ENCODE measurements around the gene NBEAL1. TPM values are rescaled to one million over a fixed set of nuclear protein-coding genes. Genes with fewer than 3 reads are reported as not detected.

The NBEAL1 gene
- total and polyA plus RNA-seq, 2 experiments from 2014 or later, result 13.3 to 21.8 TPM

- ATAC-seq (no peak), DNase-seq (ENCODE audit: low spot score) (no peak)
- Mint-ChIP-seq H3K36me3 (ENCODE audit: low read depth) (peaks cover 4% of the 10 kb centered on the region; the same call in 2 of the 3 replicates), H3K27me3 (ENCODE audit: insufficient read depth, low read depth, poor library complexity) (no peaks in the 10 kb centered on the region), H3K9me3 (peaks cover 4% of the 10 kb centered on the region; the same call in 1 of the 3 replicates), H3K4me1 (peaks cover 6% of the 10 kb centered on the region; the same call in 2 of the 3 replicates), H3K27ac (peak overlapping the region; percentile 10; the same call in 1 of the 2 replicates), H3K4me3 (no peak overlapping the region)
- Histone ChIP-seq H3K27ac (ENCODE audit: low read depth) (no peak overlapping the region), H3K79me2 (replicated peaks; ENCODE audit: insufficient read depth) (no peaks in the 10 kb centered on the region), H2AFZ (no peak overlapping the region), H3K27me3 (ENCODE audit: insufficient read depth) (no peaks in the 10 kb centered on the region), H4K20me1 (replicated peaks; ENCODE audit: insufficient read depth) (no peaks in the 10 kb centered on the region), H3K9me2 (ENCODE audit: insufficient read depth) (no peaks in the 10 kb centered on the region), H3K4me2 (no peak overlapping the region), H3K4me1 (ENCODE audit: insufficient read depth) (no peaks in the 10 kb centered on the region), H3K4me3 (no peak overlapping the region), H3F3A (replicated peaks; ENCODE audit: low read depth) (no peaks in the 10 kb centered on the region), H3K36me3 (ENCODE audit: insufficient read depth) (no peaks in the 10 kb centered on the region)
- TF ChIP-seq EZH2phosphoT487 (IDR thresholded peaks at IDR 0.05; ENCODE audit: unreplicated experiment) (no peak), CREB1 (CRISPR knock-in tag; IDR thresholded peaks at IDR 0.05; ENCODE audit: low read depth) (no peak), ZNF114 (CRISPR knock-in tag; IDR thresholded peaks at IDR 0.05) (no peak)
- TF ChIP-seq, protein P1, sequence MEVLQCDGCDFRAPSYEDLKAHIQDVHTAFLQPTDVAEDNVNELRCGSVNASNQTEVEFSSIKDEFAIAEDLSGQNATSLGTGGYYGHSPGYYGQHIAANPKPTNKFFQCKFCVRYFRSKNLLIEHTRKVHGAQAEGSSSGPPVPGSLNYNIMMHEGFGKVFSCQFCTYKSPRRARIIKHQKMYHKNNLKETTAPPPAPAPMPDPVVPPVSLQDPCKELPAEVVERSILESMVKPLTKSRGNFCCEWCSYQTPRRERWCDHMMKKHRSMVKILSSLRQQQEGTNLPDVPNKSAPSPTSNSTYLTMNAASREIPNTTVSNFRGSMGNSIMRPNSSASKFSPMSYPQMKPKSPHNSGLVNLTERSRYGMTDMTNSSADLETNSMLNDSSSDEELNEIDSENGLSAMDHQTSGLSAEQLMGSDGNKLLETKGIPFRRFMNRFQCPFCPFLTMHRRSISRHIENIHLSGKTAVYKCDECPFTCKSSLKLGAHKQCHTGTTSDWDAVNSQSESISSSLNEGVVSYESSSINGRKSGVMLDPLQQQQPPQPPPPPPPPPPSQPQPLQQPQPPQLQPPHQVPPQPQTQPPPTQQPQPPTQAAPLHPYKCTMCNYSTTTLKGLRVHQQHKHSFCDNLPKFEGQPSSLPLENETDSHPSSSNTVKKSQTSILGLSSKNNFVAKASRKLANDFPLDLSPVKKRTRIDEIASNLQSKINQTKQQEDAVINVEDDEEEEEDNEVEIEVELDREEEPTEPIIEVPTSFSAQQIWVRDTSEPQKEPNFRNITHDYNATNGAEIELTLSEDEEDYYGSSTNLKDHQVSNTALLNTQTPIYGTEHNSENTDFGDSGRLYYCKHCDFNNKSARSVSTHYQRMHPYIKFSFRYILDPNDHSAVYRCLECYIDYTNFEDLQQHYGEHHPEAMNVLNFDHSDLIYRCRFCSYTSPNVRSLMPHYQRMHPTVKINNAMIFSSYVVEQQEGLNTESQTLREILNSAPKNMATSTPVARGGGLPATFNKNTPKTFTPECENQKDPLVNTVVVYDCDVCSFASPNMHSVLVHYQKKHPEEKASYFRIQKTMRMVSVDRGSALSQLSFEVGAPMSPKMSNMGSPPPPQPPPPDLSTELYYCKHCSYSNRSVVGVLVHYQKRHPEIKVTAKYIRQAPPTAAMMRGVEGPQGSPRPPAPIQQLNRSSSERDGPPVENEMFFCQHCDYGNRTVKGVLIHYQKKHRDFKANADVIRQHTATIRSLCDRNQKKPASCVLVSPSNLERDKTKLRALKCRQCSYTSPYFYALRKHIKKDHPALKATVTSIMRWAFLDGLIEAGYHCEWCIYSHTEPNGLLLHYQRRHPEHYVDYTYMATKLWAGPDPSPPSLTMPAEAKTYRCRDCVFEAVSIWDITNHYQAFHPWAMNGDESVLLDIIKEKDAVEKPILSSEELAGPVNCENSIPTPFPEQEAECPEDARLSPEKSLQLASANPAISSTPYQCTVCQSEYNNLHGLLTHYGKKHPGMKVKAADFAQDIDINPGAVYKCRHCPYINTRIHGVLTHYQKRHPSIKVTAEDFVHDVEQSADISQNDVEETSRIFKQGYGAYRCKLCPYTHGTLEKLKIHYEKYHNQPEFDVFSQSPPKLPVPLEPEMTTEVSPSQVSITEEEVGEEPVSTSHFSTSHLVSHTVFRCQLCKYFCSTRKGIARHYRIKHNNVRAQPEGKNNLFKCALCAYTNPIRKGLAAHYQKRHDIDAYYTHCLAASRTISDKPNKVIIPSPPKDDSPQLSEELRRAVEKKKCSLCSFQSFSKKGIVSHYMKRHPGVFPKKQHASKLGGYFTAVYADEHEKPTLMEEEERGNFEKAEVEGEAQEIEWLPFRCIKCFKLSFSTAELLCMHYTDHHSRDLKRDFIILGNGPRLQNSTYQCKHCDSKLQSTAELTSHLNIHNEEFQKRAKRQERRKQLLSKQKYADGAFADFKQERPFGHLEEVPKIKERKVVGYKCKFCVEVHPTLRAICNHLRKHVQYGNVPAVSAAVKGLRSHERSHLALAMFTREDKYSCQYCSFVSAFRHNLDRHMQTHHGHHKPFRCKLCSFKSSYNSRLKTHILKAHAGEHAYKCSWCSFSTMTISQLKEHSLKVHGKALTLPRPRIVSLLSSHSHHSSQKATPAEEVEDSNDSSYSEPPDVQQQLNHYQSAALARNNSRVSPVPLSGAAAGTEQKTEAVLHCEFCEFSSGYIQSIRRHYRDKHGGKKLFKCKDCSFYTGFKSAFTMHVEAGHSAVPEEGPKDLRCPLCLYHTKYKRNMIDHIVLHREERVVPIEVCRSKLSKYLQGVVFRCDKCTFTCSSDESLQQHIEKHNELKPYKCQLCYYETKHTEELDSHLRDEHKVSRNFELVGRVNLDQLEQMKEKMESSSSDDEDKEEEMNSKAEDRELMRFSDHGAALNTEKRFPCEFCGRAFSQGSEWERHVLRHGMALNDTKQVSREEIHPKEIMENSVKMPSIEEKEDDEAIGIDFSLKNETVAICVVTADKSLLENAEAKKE (CRISPR knock-in tag; IDR thresholded peaks at IDR 0.05), result no peak
Measured at GRCh38 chr2:203035879-203036470, 21.3 kb downstream of the NBEAL1 start.

- Mint-ChIP-seq H3K4me3 (no peak overlapping the region), H3K36me3 (ENCODE audit: low read depth) (peaks cover 5% of the 10 kb centered on the region; the same call in 2 of the 3 replicates), H3K27ac (no peak overlapping the region), H3K9me3 (peaks cover 3% of the 10 kb centered on the region; the same call in 1 of the 3 replicates), H3K4me1 (peaks cover 6% of the 10 kb centered on the region; the same call in 2 of the 3 replicates), H3K27me3 (ENCODE audit: insufficient read depth, low read depth, poor library complexity) (no peaks in the 10 kb centered on the region)
- Histone ChIP-seq H3K4me2 (no peak overlapping the region), H2AFZ (no peak overlapping the region), H3K9me2 (ENCODE audit: insufficient read depth) (no peaks in the 10 kb centered on the region), H3K27me3 (ENCODE audit: insufficient read depth) (no peaks in the 10 kb centered on the region), H3K4me1 (ENCODE audit: insufficient read depth) (no peaks in the 10 kb centered on the region), H3K79me2 (replicated peaks; ENCODE audit: insufficient read depth) (no peaks in the 10 kb centered on the region), H3K36me3 (ENCODE audit: insufficient read depth) (no peaks in the 10 kb centered on the region), H3K27ac (ENCODE audit: low read depth) (no peak overlapping the region), H3F3A (replicated peaks; ENCODE audit: low read depth) (no peaks in the 10 kb centered on the region), H3K4me3 (no peak overlapping the region), H4K20me1 (replicated peaks; ENCODE audit: insufficient read depth) (no peaks in the 10 kb centered on the region)
- DNase-seq (ENCODE audit: low spot score) (no peak), ATAC-seq (no peak)
- TF ChIP-seq, protein P2, sequence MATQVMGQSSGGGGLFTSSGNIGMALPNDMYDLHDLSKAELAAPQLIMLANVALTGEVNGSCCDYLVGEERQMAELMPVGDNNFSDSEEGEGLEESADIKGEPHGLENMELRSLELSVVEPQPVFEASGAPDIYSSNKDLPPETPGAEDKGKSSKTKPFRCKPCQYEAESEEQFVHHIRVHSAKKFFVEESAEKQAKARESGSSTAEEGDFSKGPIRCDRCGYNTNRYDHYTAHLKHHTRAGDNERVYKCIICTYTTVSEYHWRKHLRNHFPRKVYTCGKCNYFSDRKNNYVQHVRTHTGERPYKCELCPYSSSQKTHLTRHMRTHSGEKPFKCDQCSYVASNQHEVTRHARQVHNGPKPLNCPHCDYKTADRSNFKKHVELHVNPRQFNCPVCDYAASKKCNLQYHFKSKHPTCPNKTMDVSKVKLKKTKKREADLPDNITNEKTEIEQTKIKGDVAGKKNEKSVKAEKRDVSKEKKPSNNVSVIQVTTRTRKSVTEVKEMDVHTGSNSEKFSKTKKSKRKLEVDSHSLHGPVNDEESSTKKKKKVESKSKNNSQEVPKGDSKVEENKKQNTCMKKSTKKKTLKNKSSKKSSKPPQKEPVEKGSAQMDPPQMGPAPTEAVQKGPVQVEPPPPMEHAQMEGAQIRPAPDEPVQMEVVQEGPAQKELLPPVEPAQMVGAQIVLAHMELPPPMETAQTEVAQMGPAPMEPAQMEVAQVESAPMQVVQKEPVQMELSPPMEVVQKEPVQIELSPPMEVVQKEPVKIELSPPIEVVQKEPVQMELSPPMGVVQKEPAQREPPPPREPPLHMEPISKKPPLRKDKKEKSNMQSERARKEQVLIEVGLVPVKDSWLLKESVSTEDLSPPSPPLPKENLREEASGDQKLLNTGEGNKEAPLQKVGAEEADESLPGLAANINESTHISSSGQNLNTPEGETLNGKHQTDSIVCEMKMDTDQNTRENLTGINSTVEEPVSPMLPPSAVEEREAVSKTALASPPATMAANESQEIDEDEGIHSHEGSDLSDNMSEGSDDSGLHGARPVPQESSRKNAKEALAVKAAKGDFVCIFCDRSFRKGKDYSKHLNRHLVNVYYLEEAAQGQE (IDR thresholded peaks at IDR 0.05; ENCODE audit: unreplicated experiment), result no peak
- TF ChIP-seq CREB1 (CRISPR knock-in tag; IDR thresholded peaks at IDR 0.05; ENCODE audit: low read depth), result no peak
- no peak for TF ChIP-seq EZH2phosphoT487 (IDR thresholded peaks at IDR 0.05; ENCODE audit: unreplicated experiment)
- TF ChIP-seq STAT1 (IDR thresholded peaks at IDR 0.05; ENCODE audit: unreplicated experiment), result no peak
- TF ChIP-seq EZH2 (IDR thresholded peaks at IDR 0.05; ENCODE audit: low read depth, unreplicated experiment), result no peak
- TF ChIP-seq, protein P3, sequence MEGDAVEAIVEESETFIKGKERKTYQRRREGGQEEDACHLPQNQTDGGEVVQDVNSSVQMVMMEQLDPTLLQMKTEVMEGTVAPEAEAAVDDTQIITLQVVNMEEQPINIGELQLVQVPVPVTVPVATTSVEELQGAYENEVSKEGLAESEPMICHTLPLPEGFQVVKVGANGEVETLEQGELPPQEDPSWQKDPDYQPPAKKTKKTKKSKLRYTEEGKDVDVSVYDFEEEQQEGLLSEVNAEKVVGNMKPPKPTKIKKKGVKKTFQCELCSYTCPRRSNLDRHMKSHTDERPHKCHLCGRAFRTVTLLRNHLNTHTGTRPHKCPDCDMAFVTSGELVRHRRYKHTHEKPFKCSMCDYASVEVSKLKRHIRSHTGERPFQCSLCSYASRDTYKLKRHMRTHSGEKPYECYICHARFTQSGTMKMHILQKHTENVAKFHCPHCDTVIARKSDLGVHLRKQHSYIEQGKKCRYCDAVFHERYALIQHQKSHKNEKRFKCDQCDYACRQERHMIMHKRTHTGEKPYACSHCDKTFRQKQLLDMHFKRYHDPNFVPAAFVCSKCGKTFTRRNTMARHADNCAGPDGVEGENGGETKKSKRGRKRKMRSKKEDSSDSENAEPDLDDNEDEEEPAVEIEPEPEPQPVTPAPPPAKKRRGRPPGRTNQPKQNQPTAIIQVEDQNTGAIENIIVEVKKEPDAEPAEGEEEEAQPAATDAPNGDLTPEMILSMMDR (conservative IDR thresholded peaks at IDR 0.05; ENCODE audit: low read depth in 2 of 2), result no peak
- no peak for TF ChIP-seq JUNB (IDR thresholded peaks at IDR 0.05; ENCODE audit: unreplicated experiment)
- no peak for TF ChIP-seq NANOG (IDR thresholded peaks at IDR 0.05; ENCODE audit: borderline replicate concordance)
Measured at GRCh38 chr2:203037026-203037425, 22.4 kb downstream of the NBEAL1 start.

Measured in GM23338 (cell line).